ENCODE data around the gene ABR.

Gene ABR

DNA sequence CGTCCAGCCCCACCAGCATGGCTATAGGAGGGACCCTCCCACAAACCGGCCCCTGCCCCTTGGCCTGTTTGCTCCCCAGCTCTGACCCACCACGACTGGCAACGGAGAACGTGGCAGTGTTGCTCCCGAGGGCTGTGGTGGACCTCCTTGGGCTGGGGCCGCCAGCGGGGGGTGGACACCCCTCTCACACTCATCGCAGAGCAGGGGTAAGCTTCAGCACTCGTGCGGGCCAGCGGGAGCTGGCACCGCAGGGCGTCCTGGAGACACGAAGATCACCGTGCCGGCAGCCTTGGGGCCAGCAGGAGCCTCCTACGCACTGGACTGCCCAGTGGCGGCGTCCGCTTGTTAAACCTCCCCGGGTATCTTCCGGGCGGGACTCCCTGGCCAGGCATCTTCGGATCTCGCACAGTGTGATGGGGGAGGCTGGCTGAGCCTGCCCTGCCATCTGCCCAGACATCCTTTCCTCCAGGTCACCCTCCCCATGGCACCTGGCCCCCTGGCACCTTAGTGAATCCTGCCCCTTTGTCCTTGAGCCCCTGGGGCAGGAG lies 53.5 kb downstream of the ABR start:
- H3K27me3 ChIP-seq (replicated peaks in 2 of 5; ENCODE audit: control insufficient read depth in 4 of 5, insufficient read depth in 5 of 5, low read length in 4 of 5): no peaks in the 10 kb centered on the region
- no peak for DNase-seq
- CTCF ChIA-PET: interaction anchor here (0.9 kb wide), 1 partner anchor 12 kb away, joined by 3 read pairs; no protein-coding TSS in a partner anchor

DNA sequence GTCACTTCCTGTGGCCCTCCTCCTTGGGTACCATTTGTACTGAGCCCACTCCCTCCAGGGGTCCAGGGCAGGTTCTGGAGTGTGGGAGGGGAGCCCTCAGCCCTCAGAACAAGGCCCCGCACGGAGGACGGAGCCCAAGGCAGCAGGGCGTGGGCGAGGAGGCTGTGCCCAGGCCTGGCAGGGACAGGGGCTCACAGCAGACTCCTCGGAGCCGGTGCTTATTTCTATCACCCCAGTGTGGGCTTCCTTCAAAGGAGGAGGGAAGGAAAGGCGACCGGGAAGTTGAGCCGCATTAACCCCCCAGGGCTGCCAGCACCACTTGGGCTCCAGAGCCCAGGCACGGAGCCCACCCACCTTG lies 54.0 kb downstream of the ABR start:
- 94% methylated on average over 6 of the region's 11 CpGs for WGBS (ENCODE audit: insufficient coverage)
- ChIA-PET CTCF (interaction anchor here (1.5 to 6.5 kb wide), 2 partner anchors 14 to 61 kb away, joined by 3 to 65 read pairs; no protein-coding TSS in a partner anchor), POLR2A (no interaction called here)
- DNase-seq: no peak
- peaks cover 0 to 13% (median 1%) of the 10 kb centered on the region in 4 experiments for H3K36me3 ChIP-seq (ENCODE audit: control insufficient read depth in 4 of 4, insufficient read depth in 4 of 4, low read length in 3 of 4)
- H3K9me3 ChIP-seq (ENCODE audit: control extremely low read depth in 1 of 5, control insufficient read depth in 4 of 5, insufficient read depth in 2 of 5, low read depth in 1 of 5, low read length in 4 of 5): peaks cover 0 to 3% (median 0%) of the 10 kb centered on the region in 5 experiments
- H3K27ac ChIP-seq (ENCODE audit: insufficient read depth in 1 of 2, low read depth in 1 of 2, low read length in 2 of 2, poor library complexity in 1 of 2, severe bottlenecking in 2 of 2): no peak overlapping the region
- H3K4me1 ChIP-seq (ENCODE audit: control extremely low read depth in 1 of 4, control insufficient read depth in 4 of 4, insufficient read depth in 4 of 4, low read length in 3 of 4): peaks cover 0 to 13% (median 9%) of the 10 kb centered on the region in 4 experiments
- no peaks in the 10 kb centered on the region for H3K27me3 ChIP-seq (replicated peaks in 2 of 5; ENCODE audit: control insufficient read depth in 4 of 5, insufficient read depth in 5 of 5, low read length in 4 of 5)
- no peak overlapping the region for H3K4me3 ChIP-seq (ENCODE audit: control insufficient read depth in 1 of 7, extremely low read depth in 1 of 7, insufficient read depth in 4 of 7, low read depth in 2 of 7, low read length in 6 of 7)

More for the DNA sequence above, 53.5 kb downstream of the ABR start:
- Histone ChIP-seq H3K27ac (ENCODE audit: insufficient read depth in 1 of 2, low read depth in 1 of 2, low read length in 2 of 2, poor library complexity in 1 of 2, severe bottlenecking in 2 of 2) (no peak overlapping the region), H3K9me3 (ENCODE audit: control extremely low read depth in 1 of 5, control insufficient read depth in 4 of 5, insufficient read depth in 2 of 5, low read depth in 1 of 5, low read length in 4 of 5) (peaks cover 0 to 3% (median 0%) of the 10 kb centered on the region in 5 experiments), H3K4me1 (ENCODE audit: control extremely low read depth in 1 of 4, control insufficient read depth in 4 of 4, insufficient read depth in 4 of 4, low read length in 3 of 4) (peaks cover 0 to 13% (median 9%) of the 10 kb centered on the region in 4 experiments), H3K36me3 (ENCODE audit: control insufficient read depth in 4 of 4, insufficient read depth in 4 of 4, low read length in 3 of 4) (peaks cover 0 to 13% (median 1%) of the 10 kb centered on the region in 4 experiments), H3K4me3 (ENCODE audit: control insufficient read depth in 1 of 7, extremely low read depth in 1 of 7, insufficient read depth in 4 of 7, low read depth in 2 of 7, low read length in 6 of 7) (no peak overlapping the region)
- POLR2A ChIA-PET: no interaction called here
- WGBS (ENCODE audit: insufficient coverage): 99% methylated on average over 20 of the region's 26 CpGs

DNA sequence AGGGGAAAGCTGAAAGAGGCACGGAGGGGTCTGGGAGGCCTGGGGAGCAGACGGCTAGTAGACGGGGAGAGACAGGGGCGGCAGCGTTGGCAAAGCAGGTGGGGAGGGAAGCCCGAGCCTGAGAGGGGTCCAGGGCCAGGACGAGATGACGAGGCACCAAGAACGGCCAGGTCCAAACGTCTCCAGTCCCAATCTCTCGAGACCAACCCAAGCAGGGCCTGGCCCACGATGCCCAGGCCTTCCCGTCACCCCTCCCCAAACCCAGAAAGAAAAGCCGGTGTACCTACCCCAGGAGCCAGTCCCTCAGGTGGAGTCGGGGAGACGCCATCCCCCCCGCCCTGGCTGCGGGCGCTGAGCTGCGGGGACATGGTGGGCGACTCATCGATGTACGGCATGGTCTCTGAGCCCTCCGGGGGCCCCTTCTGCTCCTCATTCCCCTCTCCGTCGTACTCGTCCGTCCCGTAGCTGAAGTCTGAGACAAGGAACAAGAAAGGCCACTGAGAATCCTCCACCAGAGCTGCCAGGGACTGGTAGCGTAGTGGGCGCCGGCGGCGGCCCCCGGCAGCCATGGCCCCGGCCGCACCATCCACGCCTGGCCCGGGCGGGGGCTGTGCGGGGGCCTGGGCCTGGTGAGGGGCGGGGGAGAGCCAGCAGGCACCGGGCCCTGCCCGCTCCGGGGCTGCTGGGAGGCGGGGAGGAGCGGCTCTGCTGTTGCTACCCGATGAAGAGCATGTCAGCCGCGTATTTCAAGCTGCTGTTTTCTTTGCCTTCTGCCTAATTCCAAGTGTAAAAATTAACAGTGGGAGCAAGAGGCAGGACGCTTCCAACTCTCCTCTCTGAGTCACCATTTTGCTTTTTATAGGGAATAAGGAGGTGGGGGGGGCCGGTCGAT lies 54.6 kb downstream of the ABR start:
- H3K4me1 ChIP-seq (ENCODE audit: control extremely low read depth in 1 of 4, control insufficient read depth in 4 of 4, insufficient read depth in 4 of 4, low read length in 3 of 4): peaks cover 0 to 13% (median 9%) of the 10 kb centered on the region in 4 experiments
- no peaks in the 10 kb centered on the region for H3K27me3 ChIP-seq (replicated peaks in 2 of 5; ENCODE audit: control insufficient read depth in 4 of 5, insufficient read depth in 5 of 5, low read length in 4 of 5)
- no peak overlapping the region for H3K27ac ChIP-seq (ENCODE audit: insufficient read depth in 1 of 2, low read depth in 1 of 2, low read length in 2 of 2, poor library complexity in 1 of 2, severe bottlenecking in 2 of 2)
- 97% methylated on average over 38 of the region's 53 CpGs for WGBS (ENCODE audit: insufficient coverage)
- peaks cover 0 to 10% (median 1%) of the 10 kb centered on the region in 4 experiments for H3K36me3 ChIP-seq (ENCODE audit: control insufficient read depth in 4 of 4, insufficient read depth in 4 of 4, low read length in 3 of 4)
- POLR2A ChIA-PET: no interaction called here
- H3K9me3 ChIP-seq (ENCODE audit: control extremely low read depth in 1 of 5, control insufficient read depth in 4 of 5, insufficient read depth in 2 of 5, low read depth in 1 of 5, low read length in 4 of 5): peaks cover 0 to 3% (median 0%) of the 10 kb centered on the region in 5 experiments
- CTCF ChIA-PET: interaction anchor here (0.9 to 6.5 kb wide), 4 partner anchors 13 to 62 kb away, joined by 3 to 65 read pairs (median 4); no protein-coding TSS in a partner anchor
- no peak for DNase-seq
- H3K4me3 ChIP-seq (ENCODE audit: control insufficient read depth in 1 of 7, extremely low read depth in 1 of 7, insufficient read depth in 4 of 7, low read depth in 2 of 7, low read length in 6 of 7): no peak overlapping the region

DNA sequence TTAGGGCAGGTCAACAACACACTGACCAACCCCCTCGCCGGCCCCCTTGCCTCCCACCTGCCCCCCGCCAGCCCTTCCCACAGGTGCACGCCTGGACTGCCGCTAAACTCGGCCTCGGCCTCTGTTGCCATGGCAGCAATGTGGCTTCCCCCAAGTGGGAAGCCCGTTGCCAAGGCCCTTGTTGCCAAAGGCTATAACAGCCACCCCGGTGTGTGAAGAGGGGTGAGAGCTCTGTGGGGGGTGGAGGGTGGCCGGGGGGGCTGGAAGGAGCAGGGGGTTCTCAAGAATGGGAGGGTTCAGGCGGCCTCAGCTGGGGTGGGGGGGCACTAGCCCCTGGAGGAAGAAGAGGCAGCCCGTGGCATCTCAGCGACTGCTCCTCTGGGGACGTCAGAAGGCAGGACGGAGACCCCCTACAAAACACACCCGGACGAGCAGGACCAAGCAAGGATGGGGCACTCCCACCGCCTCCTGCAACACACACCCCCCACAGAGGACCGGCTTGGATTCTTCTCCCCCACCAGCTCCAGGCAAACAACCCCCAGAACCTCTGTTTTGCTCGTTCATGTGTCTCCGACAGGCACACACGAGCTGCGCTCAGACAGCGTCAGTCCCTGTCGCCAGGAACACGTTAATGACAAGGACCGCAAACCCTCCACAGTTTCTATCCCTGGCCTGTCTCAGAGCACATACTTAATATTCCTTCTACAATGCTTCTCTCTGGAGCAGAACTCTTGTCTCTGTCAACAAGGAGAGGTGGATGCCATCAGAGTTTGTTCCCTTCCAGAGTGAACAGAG lies 55.7 kb downstream of the ABR start:
- Histone ChIP-seq H3K4me3 (ENCODE audit: control insufficient read depth in 1 of 7, extremely low read depth in 1 of 7, insufficient read depth in 4 of 7, low read depth in 2 of 7, low read length in 6 of 7) (no peak overlapping the region), H3K9me3 (ENCODE audit: control extremely low read depth in 1 of 5, control insufficient read depth in 4 of 5, insufficient read depth in 2 of 5, low read depth in 1 of 5, low read length in 4 of 5) (peaks cover 0 to 3% (median 0%) of the 10 kb centered on the region in 5 experiments), H3K27me3 (replicated peaks in 2 of 5; ENCODE audit: control insufficient read depth in 4 of 5, insufficient read depth in 5 of 5, low read length in 4 of 5) (no peaks in the 10 kb centered on the region), H3K27ac (ENCODE audit: insufficient read depth in 1 of 2, low read depth in 1 of 2, low read length in 2 of 2, poor library complexity in 1 of 2, severe bottlenecking in 2 of 2) (no peak overlapping the region), H3K36me3 (ENCODE audit: control insufficient read depth in 4 of 4, insufficient read depth in 4 of 4, low read length in 3 of 4) (peaks cover 0 to 10% (median 1%) of the 10 kb centered on the region in 4 experiments), H3K4me1 (ENCODE audit: control extremely low read depth in 1 of 4, control insufficient read depth in 4 of 4, insufficient read depth in 4 of 4, low read length in 3 of 4) (peaks cover 0 to 13% (median 9%) of the 10 kb centered on the region in 4 experiments)
- peak in 1 of 3 donors; percentile 21 for DNase-seq
- CTCF ChIA-PET: interaction anchor here (0.6 to 6.5 kb wide), 8 partner anchors 12 to 208 kb away, joined by 3 to 65 read pairs (median 4); no protein-coding TSS in a partner anchor
- 89% methylated on average over 17 of the region's 27 CpGs for WGBS (ENCODE audit: insufficient coverage)
- POLR2A ChIA-PET: no interaction called here

DNA sequence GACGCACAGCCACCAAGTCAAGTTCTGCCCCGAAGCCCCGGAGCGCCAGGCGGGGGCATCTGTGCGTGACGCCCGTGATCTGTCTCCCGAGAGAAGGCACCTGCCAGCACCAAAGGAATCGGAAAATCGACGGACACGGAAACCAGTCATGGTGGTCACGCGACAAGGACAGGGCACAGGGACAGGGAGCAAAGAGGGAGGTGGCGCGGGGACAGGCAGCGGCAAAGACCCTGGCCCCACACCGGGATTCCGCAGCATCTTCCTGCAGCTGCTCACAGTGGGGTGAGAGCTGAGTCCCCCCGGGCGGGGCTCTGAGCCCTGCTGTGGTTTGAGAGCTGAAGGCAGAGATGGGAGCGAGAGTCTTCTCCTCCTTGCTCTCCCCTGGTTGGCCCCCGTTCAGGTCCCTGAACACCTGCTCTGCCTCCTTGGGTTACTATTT lies 56.4 kb downstream of the ABR start:
- CTCF ChIA-PET: interaction anchor here (0.6 to 6.5 kb wide), 11 partner anchors 21 to 208 kb away, joined by 3 to 65 read pairs (median 6); no protein-coding TSS in a partner anchor
- peak overlapping the region in 1 of 7 experiments; percentile 34 for H3K4me3 ChIP-seq (ENCODE audit: control insufficient read depth in 1 of 7, extremely low read depth in 1 of 7, insufficient read depth in 4 of 7, low read depth in 2 of 7, low read length in 6 of 7)
- no peaks in the 10 kb centered on the region for H3K9me3 ChIP-seq (ENCODE audit: control extremely low read depth in 1 of 5, control insufficient read depth in 4 of 5, insufficient read depth in 2 of 5, low read depth in 1 of 5, low read length in 4 of 5)
- POLR2A ChIA-PET: no interaction called here
- no peak overlapping the region for H3K27ac ChIP-seq (ENCODE audit: insufficient read depth in 1 of 2, low read depth in 1 of 2, low read length in 2 of 2, poor library complexity in 1 of 2, severe bottlenecking in 2 of 2)
- peaks cover 0 to 13% (median 9%) of the 10 kb centered on the region in 4 experiments for H3K4me1 ChIP-seq (ENCODE audit: control extremely low read depth in 1 of 4, control insufficient read depth in 4 of 4, insufficient read depth in 4 of 4, low read length in 3 of 4)
- DNase-seq: no peak
- peaks cover 0 to 9% (median 1%) of the 10 kb centered on the region in 4 experiments for H3K36me3 ChIP-seq (ENCODE audit: control insufficient read depth in 4 of 4, insufficient read depth in 4 of 4, low read length in 3 of 4)
- 73% methylated on average over 24 of the region's 24 CpGs for whole genome bisulfite sequencing (ENCODE audit: insufficient coverage)
- no peaks in the 10 kb centered on the region for H3K27me3 ChIP-seq (replicated peaks in 2 of 5; ENCODE audit: control insufficient read depth in 4 of 5, insufficient read depth in 5 of 5, low read length in 4 of 5)

DNA sequence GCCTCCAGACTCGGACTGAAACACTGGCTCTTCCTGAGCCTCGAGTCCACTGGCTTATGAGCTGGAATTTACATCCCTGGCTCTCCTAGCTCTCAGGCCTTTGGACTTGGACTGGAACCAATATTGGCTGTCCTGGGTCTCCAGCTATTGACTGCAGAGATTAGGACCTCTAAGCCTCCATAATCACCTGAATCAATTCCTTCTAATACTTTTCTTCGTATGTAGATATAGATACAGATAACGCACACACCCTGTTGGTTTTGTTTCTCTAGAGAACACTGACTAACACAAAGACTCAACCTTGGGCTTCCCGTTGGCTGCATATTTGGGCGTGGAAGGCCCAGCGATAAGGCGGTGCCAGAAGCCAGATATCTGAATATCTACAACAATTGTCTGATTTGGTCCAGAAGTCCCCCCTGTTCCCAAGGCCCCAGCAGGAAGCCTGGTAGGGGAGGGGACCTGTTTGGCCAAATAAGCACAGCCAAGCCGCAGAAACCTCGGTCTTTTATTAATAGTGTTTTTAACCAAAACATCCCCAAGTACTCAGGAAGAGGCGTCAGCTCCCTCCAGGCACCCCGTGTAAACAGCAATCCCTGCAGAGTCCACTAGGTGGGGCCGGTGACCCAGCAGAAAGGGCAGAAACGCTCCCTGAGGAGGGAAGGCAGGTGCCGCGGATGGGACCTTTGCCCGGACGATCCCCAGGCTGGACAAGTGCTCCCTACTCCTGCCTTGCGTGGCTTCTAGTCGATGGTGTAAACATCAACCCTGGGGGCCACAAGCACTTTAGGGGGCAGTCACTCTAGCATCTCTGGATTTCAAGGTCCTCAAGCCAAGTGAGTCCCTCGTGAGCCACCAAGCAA lies 57.0 kb downstream of the ABR start:
- WGBS (ENCODE audit: insufficient coverage): 16% methylated on average over 16 of the region's 21 CpGs
- H3K27me3 ChIP-seq (replicated peaks in 2 of 5; ENCODE audit: control insufficient read depth in 4 of 5, insufficient read depth in 5 of 5, low read length in 4 of 5): no peaks in the 10 kb centered on the region
- H3K27ac ChIP-seq (ENCODE audit: insufficient read depth in 1 of 2, low read depth in 1 of 2, low read length in 2 of 2, poor library complexity in 1 of 2, severe bottlenecking in 2 of 2): no peak overlapping the region
- ChIA-PET POLR2A (no interaction called here), CTCF (interaction anchor here (0.7 to 6.5 kb wide), 21 partner anchors 9 to 209 kb away, joined by 3 to 65 read pairs (median 5); no protein-coding TSS in a partner anchor)
- H3K4me3 ChIP-seq (ENCODE audit: control insufficient read depth in 1 of 7, extremely low read depth in 1 of 7, insufficient read depth in 4 of 7, low read depth in 2 of 7, low read length in 6 of 7): peak overlapping the region in 1 of 7 experiments; percentile 34
- no peaks in the 10 kb centered on the region for H3K9me3 ChIP-seq (ENCODE audit: control extremely low read depth in 1 of 5, control insufficient read depth in 4 of 5, insufficient read depth in 2 of 5, low read depth in 1 of 5, low read length in 4 of 5)
- DNase-seq: peak; percentile 60 to 73 (median 67)
- peaks cover 0 to 6% (median 1%) of the 10 kb centered on the region in 4 experiments for H3K36me3 ChIP-seq (ENCODE audit: control insufficient read depth in 4 of 4, insufficient read depth in 4 of 4, low read length in 3 of 4)
- peaks cover 0 to 13% (median 9%) of the 10 kb centered on the region in 4 experiments for H3K4me1 ChIP-seq (ENCODE audit: control extremely low read depth in 1 of 4, control insufficient read depth in 4 of 4, insufficient read depth in 4 of 4, low read length in 3 of 4)
